GM21381 (cell line): ENCODE measurements around the gene ALPK1.
"Not testable (repeated sequence)": the region's sequence is repeated elsewhere in the genome, so short reads cannot be mapped to it uniquely, and the experiment has no call there.

Source experiments
- ATAC-seq: cut with Tn5 transposase; IDR thresholded peaks from one replicate; pipeline ENCODE4 v1.9.1; 2021; ENCODE audit warnings: mild to moderate bottlenecking, moderate library complexity; ENCODE audit not compliant: unreplicated experiment

The ALPK1 gene

DNA sequence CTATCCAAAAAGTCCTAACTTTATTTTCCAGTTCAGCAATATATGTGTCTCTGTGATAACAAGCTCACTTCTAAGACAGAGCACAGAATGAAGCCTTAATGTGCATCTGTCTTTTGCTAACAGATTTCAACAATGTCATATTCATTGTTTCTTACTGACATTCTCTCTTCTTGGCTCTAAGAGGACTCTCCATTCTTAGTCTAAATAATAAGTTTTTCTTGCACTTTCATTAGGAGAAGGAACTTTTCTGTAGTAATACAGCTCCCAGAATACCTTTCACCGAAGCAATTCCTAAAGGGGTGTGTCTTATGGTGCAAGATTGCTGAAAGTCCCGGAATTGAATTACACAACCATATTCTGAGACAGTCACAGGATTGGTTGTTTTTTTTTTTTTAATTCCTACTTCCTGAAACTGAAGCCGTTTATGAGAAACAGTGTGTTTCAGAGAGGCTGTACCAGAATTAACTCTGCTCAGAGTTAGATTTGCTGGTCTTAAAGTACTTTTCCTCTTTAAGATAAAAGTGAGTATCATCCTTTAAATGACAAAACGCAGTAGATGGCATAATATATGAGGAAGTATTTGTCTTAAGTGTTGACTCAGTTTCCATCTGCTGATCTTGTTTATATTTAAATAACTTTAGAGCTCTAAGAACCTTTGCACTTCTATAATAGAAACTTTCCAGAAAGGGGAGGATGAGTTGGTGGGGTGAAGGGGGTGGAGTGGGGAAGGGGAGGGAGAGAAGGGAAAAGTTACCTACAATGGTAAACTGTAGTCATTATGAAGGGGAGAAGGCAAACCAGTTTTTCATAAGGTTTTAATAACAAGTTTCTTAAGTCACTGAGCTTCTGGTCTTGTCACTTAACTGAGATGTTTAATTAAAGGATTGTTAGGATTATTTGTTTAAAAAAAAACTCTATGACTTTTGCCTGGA is at the start of gene ALPK1:
Gene ALPK1, plus strand, starts transcription at position 421 of the 932 bp plus-strand sequence.
- ATAC-seq = peak; percentile 79

DNA sequence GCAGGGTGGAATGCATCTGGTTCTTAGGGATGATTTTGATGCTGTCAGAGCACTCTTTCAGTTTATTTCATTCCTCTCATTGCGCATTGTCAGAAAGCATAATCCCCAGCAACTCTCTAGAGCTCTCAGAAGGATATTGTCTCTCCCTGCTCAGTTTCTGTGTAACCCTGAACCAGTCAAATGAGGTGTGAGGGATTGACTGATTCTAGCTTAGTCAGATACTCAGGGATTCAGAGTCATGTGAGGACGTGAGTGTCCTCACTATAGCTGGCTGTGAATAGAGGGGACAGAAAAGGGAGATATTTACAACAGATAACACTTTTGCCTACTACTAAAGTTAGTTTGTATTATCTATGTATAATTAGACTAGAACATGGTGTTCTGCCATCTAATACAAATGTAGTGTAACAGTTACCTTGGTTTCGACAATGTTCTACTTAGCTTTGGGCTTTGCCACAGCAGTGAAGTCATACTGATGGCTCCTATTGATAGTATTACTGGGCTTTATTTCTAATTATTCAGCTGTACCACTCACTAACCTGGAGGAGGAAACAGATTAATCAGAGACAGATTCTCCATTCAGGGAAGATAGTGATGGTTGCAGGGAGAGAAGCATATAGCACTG is 46.0 kb upstream of the ALPK1 start:
- ATAC-seq = no peak

DNA sequence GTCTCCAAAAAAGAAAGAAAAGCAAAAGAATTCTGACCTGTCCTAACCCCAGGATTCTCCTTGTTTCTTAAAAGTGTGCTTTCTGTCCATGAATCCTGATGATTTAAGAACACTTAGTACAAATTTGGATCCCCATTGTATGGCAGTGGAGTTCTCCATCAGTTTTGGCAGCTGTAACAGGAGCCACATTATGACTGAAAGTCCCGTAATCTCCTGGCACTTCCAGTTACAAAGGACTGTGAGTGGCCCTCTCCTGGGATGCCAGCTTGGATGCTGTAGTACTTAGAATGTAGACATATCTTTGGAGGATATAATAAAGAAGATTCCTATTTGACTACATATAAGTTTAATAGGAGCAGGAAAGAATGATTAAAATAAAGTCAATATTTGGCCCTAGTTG is 44.9 kb upstream of the ALPK1 start:
- ATAC-seq = no peak

DNA sequence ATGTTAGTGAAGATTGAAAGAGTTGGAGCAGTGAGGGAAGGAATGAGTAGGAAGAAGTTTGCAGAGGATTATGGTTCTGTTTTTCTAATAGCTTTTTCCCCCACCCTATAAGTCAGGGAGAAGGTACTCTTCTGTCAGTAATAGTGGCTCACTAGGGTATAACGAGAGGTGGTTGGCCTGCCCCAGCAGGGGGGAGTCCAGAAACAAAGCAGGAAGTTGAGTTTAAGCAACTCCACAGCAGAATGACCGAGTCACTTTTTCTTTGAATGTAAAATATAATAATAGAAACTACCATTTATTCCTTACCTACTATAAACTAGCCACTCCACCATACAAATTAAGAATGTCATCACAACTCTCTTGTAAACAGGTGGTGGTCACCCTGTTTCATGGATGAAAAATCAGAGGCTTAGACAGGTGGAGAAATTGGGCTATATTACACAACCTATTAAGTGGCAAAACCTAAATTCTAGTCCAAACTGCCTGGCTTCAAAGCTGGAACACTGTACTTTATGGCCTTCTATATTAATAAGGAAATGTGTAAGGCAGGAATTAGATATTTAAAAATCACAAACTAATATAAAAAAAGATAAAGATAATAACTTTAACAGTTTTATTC is 43.7 kb upstream of the ALPK1 start:
- ATAC-seq = peak; percentile 80

DNA sequence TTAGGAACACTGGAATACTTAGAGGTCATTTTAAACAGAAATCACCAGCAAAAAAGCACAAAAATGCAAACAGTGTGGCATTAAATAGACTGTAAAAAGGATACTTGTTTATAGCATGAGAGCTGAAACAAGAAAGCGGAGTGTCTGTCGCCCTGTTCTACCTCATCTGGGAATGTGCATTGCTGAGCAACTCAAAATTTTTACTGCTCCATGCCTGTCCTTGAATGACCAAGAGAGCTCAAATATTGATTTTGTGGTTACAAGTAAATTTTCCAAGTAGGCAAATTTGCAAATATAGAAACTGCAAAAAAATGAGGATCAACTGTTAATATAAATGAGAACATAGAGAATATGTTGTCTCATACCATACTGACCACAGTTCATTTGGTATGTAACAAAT is 40.1 kb upstream of the ALPK1 start:
- ATAC-seq = no peak

- no peak for ATAC-seq
These were observed 30.3 kb upstream of the ALPK1 start for GRCh38 chr4:112266823-112267222.

GRCh38 chr4:112270051-112270450 is 27.1 kb upstream of the ALPK1 start:
- ATAC-seq = no peak

- ATAC-seq = no peak
These were observed 26.3 kb upstream of the ALPK1 start for GRCh38 chr4:112270640-112271421.

DNA sequence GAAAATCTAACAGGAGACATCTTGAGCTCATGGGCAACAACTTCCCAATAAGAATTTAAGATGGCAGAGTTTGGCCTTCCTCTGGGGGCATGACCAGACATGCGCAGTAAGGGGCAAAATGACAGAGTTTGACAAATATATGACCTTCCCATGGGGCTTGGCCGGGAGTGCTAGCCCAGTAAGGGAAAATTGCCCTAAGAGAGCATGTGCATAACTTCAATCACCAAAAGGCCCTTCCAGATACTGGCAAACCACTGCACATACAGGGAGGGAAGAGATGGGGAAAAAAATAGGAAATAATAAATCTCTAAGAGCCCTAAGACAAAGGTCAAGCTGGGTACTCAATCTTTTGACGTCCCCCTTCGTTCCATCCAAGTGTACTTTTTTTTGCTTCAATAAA is 24.9 kb upstream of the ALPK1 start:
- ATAC-seq = no peak

GRCh38 chr4:112274959-112275358 is 22.2 kb upstream of the ALPK1 start:
- no peak for ATAC-seq

- no peak for ATAC-seq
These were observed 21.1 kb upstream of the ALPK1 start for GRCh38 chr4:112276113-112276512.

GRCh38 chr4:112277220-112277619 is 19.9 kb upstream of the ALPK1 start:
- no peak for ATAC-seq

- ATAC-seq = no peak
These were observed 19.3 kb upstream of the ALPK1 start for GRCh38 chr4:112277705-112278448.

DNA sequence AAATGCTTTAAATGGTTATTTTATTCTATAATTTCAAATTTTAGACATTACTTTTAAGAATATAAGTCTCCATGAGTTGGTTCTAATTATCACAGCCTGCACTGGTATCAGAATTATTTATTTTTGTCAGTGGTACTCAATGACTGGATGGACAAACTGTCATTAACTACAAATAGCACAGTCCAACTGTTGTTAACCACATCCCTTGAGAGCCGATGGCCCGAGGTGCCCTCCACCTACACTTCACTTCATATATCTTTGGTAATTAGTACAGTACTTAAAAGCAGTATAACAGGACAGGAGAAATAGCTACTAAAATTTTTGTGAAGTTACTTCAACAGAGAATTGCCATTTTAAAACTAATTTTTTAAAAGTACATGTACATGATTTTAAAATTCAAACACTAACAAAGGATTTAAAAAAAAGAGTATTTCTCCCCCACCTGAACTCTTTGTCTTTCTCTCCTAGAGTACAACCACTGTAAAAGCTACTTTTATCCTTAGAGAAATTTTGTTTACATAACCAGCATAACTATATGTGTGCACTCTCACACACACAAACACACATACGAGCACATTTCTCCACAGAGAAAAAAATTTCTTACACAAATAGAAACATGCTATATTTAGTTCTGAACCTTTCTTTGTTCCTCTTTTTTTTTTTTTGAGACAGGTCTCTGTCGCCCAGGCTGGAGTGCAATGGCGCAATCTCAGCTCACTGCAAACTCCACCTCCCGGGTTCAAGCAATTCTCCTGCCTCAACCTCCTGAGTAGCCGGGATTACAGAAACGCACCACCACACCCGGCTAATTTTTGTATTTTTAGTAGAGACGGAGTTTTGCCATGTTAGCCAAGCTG is 17.9 kb upstream of the ALPK1 start:
- ATAC-seq = peak; percentile 71

GRCh38 chr4:112279882-112280315 is 17.3 kb upstream of the ALPK1 start:
- ATAC-seq = no peak

DNA sequence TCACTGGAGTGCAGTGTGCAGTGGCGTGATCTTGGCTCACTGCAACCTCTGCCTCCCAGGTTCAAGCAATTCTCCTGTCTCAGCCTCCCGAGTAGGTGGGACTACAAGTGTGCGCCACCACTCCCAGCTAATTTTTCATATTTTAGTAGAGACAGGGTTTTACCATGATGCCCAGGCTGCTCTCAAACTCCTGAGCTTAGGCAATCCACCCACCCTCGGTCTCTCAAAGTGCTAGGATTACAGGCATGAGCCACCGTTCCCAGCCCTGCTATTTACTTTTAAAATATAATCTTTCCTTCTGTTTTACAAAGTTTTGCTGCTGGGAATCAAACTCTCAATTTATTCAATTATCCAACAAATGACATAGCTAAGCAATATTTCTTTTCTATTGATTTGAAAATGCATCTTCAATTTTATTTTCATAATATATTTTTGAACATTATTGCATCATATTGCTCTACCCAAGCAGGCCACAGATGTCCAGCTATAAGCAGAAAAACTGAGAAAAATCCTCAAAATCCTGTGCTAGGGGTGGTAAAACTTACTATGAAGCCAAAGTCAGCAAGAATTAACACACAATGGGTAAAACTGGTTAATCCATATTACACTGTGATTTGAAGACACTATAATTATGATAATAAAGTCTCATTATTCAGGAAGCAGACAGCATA is 16.6 kb upstream of the ALPK1 start:
- ATAC-seq = no peak

GRCh38 chr4:112281895-112282398 is 15.2 kb upstream of the ALPK1 start:
- not testable (repeated sequence) for ATAC-seq

- no peak for ATAC-seq
These were observed 14.1 kb upstream of the ALPK1 start for GRCh38 chr4:112282860-112283667.
